Caco-2 (cell line): ENCODE measurements around the gene SESN1. TPM values are rescaled to one million over a fixed set of nuclear protein-coding genes. Genes with fewer than 3 reads are reported as not detected.

Experiments used
- BruUV-seq: library from RNA; stranded (reverse); fragments of 400-500 nt; replicated peaks from 2 replicates; lab custom pipeline; 2021; lab: Mats Ljungman, UMichigan
- CTCF ChIA-PET: fragments of 300-600 bp; sonication (Branson Sonifier 250); formaldehyde crosslinking; loops from one replicate; lab custom pipeline; 2022; ENCODE audit warnings: antibody characterized with exemption; lab: Charles Lee
- POLR2A ChIA-PET: fragments of 300-600 bp; sonication (Branson Sonifier 250); formaldehyde crosslinking; loops from one replicate; lab custom pipeline; 2022; ENCODE audit warnings: antibody characterized with exemption; lab: Charles Lee
- DNase-seq, 2 experiments: peaks; one replicate each; pipeline versions ENCODE4 v3.0.0 to v3.0.0-alpha.2; 2020 to 2022
- H3K27me3 ChIP-seq: replicated peaks from 2 replicates; pipeline ENCODE4 v1.6.0; 2011; ENCODE audit warnings: low read length; ENCODE audit not compliant: control insufficient read depth, insufficient read depth
- H3K36me3 ChIP-seq: 2 replicates; pipeline ENCODE4 v1.5.1; 2011; ENCODE audit warnings: low read length; ENCODE audit not compliant: control insufficient read depth, insufficient read depth
- H3K4me1 ChIP-seq: fragments of 250-450 bp; sonication (Bioruptor Pico); 2 replicates; pipeline ENCODE4 v1.5.1; 2020; ENCODE audit warnings: mild to moderate bottlenecking
- H3K4me3 ChIP-seq: 2 replicates; pipeline ENCODE4 v1.5.1; 2011; ENCODE audit warnings: low read depth, mild to moderate bottlenecking, control low read depth, low read length
- H3K9me3 ChIP-seq: fragments of 250-450 bp; sonication (Bioruptor Pico); 2 replicates; pipeline ENCODE4 v1.5.1; 2020; ENCODE audit warnings: mild to moderate bottlenecking, moderate library complexity
- H3K27ac Mint-ChIP-seq: one replicate; pipeline ENCODE4 v1.8.0; 2022; ENCODE audit warnings: mixed read lengths; ENCODE audit not compliant: unreplicated experiment
- H3K27me3 Mint-ChIP-seq: one replicate; pipeline ENCODE4 v1.8.0; 2022; ENCODE audit warnings: mixed read lengths; ENCODE audit not compliant: insufficient read depth, unreplicated experiment
- H3K36me3 Mint-ChIP-seq: one replicate; pipeline ENCODE4 v1.8.0; 2022; ENCODE audit warnings: mild to moderate bottlenecking, mixed read lengths; ENCODE audit not compliant: insufficient read depth, unreplicated experiment
- H3K4me1 Mint-ChIP-seq: one replicate; pipeline ENCODE4 v1.8.0; 2022; ENCODE audit warnings: low read depth, mixed read lengths; ENCODE audit not compliant: unreplicated experiment
- H3K4me3 Mint-ChIP-seq: one replicate; pipeline ENCODE4 v1.8.0; 2022; ENCODE audit warnings: mild to moderate bottlenecking, moderate library complexity, mixed read lengths; ENCODE audit not compliant: unreplicated experiment
- H3K9me3 Mint-ChIP-seq: one replicate; pipeline ENCODE4 v1.8.0; 2022; ENCODE audit warnings: mixed read lengths; ENCODE audit not compliant: unreplicated experiment
- CTCF ChIP-seq, 2 experiments: fragments of 200-600 bp in 1 of 2; IDR thresholded peaks; 1 replicate in 1 of 2; 2 replicates in 1 of 2; pipeline versions ENCODE4 v1.5.1 to v1.8.0; 2011 to 2022; ENCODE audit warnings: antibody characterized with exemption in 1 of 2, control low read depth in 1 of 2, inconsistent platforms in 1 of 2, low read depth in 1 of 2, low read length in 1 of 2, mild to moderate bottlenecking in 1 of 2, moderate library complexity in 1 of 2; ENCODE audit not compliant: insufficient read depth in 1 of 2, severe bottlenecking in 1 of 2, unreplicated experiment in 1 of 2
- intact Hi-C: fragments of 100-400 bp; cut with micrococcal nuclease; formaldehyde crosslinking; loops from one replicate; pipeline ENCODE4 v1.10.0; 2022; ENCODE audit not compliant: unreplicated experiment
- total RNA-seq: library from RNA; stranded (reverse); gene quantifications from 2 replicates; pipeline ENCODE4 v1.2.3, GENCODE V29; 2022

SESN1 gene
- total RNA-seq, 1 experiment from 2014 or later: 21.9 TPM

DNA sequence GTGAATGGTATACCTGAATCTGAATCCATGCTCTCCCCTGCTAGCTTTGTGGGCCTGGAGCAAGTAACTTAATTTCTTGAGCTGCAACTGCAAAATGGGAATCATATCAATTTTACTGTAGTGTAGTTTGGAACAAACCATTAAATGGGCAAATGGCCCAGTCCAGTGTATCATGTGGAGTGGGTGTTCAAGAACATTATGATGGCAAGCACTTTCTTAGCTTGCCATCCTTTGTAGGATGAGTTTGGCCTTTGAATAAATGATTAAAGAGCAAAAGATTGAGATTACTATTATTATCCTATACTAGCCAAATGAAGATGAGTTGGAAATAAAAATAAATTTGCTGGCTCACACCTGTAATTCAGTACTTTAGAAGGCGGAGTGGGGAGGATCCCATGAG is 120.4 kb downstream of the SESN1 start:
- Histone ChIP-seq H3K36me3 (no peaks in the 10 kb centered on the region), H3K9me3 (no peaks in the 10 kb centered on the region), H3K27me3 (no peaks in the 10 kb centered on the region), H3K4me3 (no peak overlapping the region), H3K4me1 (peaks cover 25% of the 10 kb centered on the region)
- POLR2A ChIA-PET: no interaction called here
- Mint-ChIP-seq H3K27ac (no peak overlapping the region), H3K36me3 (no peaks in the 10 kb centered on the region), H3K27me3 (no peaks in the 10 kb centered on the region), H3K4me3 (no peak overlapping the region), H3K9me3 (peaks cover 9% of the 10 kb centered on the region), H3K4me1 (no peaks in the 10 kb centered on the region)
- no peak for DNase-seq
- no TSS peak for BruUV-seq
- TF ChIP-seq CTCF (IDR thresholded peaks at IDR 0.05; ENCODE audit: insufficient read depth in 1 of 2, low read depth in 1 of 2, low read length in 1 of 2, severe bottlenecking in 1 of 2, unreplicated experiment in 1 of 2): no peak
- CTCF ChIA-PET: no interaction called here
- intact Hi-C loops: no loop called here

GRCh38 chr6:108969776-108970175 is 124.9 kb downstream of the SESN1 start:
- BruUV-seq: no TSS peak
- no peaks in the 10 kb centered on the region for H3K36me3 Mint-ChIP-seq
- no peaks in the 10 kb centered on the region for H3K36me3 ChIP-seq
- peaks cover 25% of the 10 kb centered on the region for H3K4me1 ChIP-seq
- no peaks in the 10 kb centered on the region for H3K27me3 ChIP-seq
- ChIA-PET CTCF (interaction anchor here (0.6 kb wide), 1 partner anchor 888 kb away, joined by 3 read pairs; no protein-coding TSS in a partner anchor), POLR2A (no interaction called here)
- H3K4me3 ChIP-seq: no peak overlapping the region
- H3K27me3 Mint-ChIP-seq: no peaks in the 10 kb centered on the region
- intact Hi-C loops: no loop called here
- no peaks in the 10 kb centered on the region for H3K9me3 ChIP-seq
- TF ChIP-seq CTCF (IDR thresholded peaks at IDR 0.05; ENCODE audit: insufficient read depth in 1 of 2, low read depth in 1 of 2, low read length in 1 of 2, severe bottlenecking in 1 of 2, unreplicated experiment in 1 of 2): no peak
- H3K27ac Mint-ChIP-seq: no peak overlapping the region
- DNase-seq: peak in 1 of 2 experiments; percentile 13
- H3K4me1 Mint-ChIP-seq: peaks cover 7% of the 10 kb centered on the region
- H3K4me3 Mint-ChIP-seq: no peak overlapping the region
- no peaks in the 10 kb centered on the region for H3K9me3 Mint-ChIP-seq

DNA sequence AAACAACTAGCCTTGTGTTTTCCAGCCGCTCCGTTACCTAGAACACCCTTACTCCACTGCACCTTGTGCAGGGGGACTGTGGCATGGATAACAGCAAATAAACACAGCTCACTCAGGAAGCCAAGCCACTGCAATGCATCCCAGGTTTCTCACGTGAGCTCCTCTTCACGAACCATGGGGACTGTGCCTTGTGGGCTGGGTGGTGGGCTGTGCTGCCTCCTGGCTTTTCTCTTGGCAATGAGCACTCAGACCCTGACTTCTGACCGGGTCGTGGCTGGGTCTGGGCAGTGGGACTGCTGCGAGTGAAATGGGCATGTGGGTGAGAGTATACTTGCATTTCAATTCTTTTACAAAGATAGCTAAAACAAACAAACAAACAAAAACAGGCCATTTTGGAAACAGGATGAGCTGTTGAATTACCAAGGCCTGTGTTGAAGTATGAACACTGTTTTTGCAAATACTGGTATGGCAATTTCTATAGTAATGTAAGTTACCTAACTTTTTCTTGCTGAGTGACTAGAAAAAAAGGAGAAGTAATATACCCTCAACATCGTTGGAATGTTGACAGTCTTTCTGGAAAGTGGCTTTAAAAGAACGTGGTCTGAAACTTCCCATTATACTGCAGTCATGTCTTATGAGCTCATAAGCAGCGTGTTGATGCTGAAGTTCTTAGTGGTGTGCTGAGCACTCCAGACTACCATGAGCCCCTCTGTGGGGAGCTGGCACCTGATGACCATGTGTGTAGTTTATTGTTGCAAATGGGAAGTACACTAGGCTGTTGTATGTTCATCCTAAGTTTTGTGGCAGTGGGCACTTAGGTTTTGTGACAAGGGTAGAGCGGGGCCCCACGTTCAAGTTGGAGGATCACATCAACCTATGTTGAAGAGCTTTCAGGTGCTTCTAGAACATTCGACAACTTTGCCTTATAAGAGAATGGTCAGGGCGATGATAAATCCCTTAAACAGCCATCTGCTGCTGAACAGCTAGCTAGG is 126.0 kb downstream of the SESN1 start:
- H3K4me1 Mint-ChIP-seq: peaks cover 7% of the 10 kb centered on the region
- no peak overlapping the region for H3K4me3 ChIP-seq
- ChIA-PET POLR2A (interaction anchor here (0.8 kb wide), 1 partner anchor 121 kb away, joined by 3 read pairs; the partner anchor contains the start of gene ARMC2), CTCF (interaction anchor here (0.6 kb wide), 2 partner anchors 52 to 76 kb away, joined by 3 read pairs; no protein-coding TSS in a partner anchor)
- intact Hi-C loops: no loop called here
- H3K27ac Mint-ChIP-seq: no peak overlapping the region
- BruUV-seq: no TSS peak
- no peak for DNase-seq
- peaks cover 25% of the 10 kb centered on the region for H3K4me1 ChIP-seq
- H3K27me3 ChIP-seq: no peaks in the 10 kb centered on the region
- H3K36me3 ChIP-seq: no peaks in the 10 kb centered on the region
- H3K4me3 Mint-ChIP-seq: no peak overlapping the region
- H3K27me3 Mint-ChIP-seq: no peaks in the 10 kb centered on the region
- no peaks in the 10 kb centered on the region for H3K36me3 Mint-ChIP-seq
- no peaks in the 10 kb centered on the region for H3K9me3 Mint-ChIP-seq
- H3K9me3 ChIP-seq: no peaks in the 10 kb centered on the region
- TF ChIP-seq CTCF (IDR thresholded peaks at IDR 0.05; ENCODE audit: insufficient read depth in 1 of 2, low read depth in 1 of 2, low read length in 1 of 2, severe bottlenecking in 1 of 2, unreplicated experiment in 1 of 2): no peak
